ENCODE measurements around the gene AQP2.

The AQP2 gene

GRCh38 chr12:50003595-50003994, 53.1 kb downstream of the AQP2 start:
- POLR2A ChIA-PET, result interaction anchor here (1.2 kb wide), 1 partner anchor 22 kb away, joined by 5 read pairs; the partner anchor contains the start of gene RACGAP1
- Histone ChIP-seq H3K27ac (ENCODE audit: extremely low read depth, low read depth, low read length) (no peak overlapping the region), H3K4me1 (ENCODE audit: control insufficient read depth, insufficient read depth, low read length) (no peaks in the 10 kb centered on the region), H3K4me3 (ENCODE audit: low read depth, low read length) (no peak overlapping the region), H3K36me3 (ENCODE audit: control insufficient read depth in 2 of 2, insufficient read depth in 1 of 2, low read length in 2 of 2) (peaks cover 69 to 89% of the 10 kb centered on the region in 2 experiments), H3K9me3 (ENCODE audit: control insufficient read depth, insufficient read depth, low read depth, low read length) (no peaks in the 10 kb centered on the region)
- 0 out of 2 replicates have a peak, but pooled peaks have one; percentile 12 for TF ChIP-seq PRDM6 (tag by site-specific recombination; IDR thresholded peaks at IDR 0.05)
- no peak for TF ChIP-seq ZBTB21 (tag by site-specific recombination; IDR thresholded peaks at IDR 0.05)
- CTCF ChIA-PET, result interaction anchor here (0.6 to 2.7 kb wide), 5 partner anchors 14 to 136 kb away, joined by 3 to 11 read pairs (median 6); no protein-coding TSS in a partner anchor

GRCh38 chr12:50004696-50005095, 54.2 kb downstream of the AQP2 start:
- Histone ChIP-seq H3K9me3 (ENCODE audit: control insufficient read depth, insufficient read depth, low read depth, low read length) (no peaks in the 10 kb centered on the region), H3K27ac (ENCODE audit: extremely low read depth, low read depth, low read length) (no peak overlapping the region), H3K4me1 (ENCODE audit: control insufficient read depth, insufficient read depth, low read length) (no peaks in the 10 kb centered on the region), H3K36me3 (ENCODE audit: control insufficient read depth in 2 of 2, insufficient read depth in 1 of 2, low read length in 2 of 2) (peaks cover 65 to 87% of the 10 kb centered on the region in 2 experiments), H3K4me3 (ENCODE audit: low read depth, low read length) (no peak overlapping the region)
- ChIA-PET POLR2A (no interaction called here), CTCF (interaction anchor here (0.6 to 2.8 kb wide), 6 partner anchors 34 to 137 kb away, joined by 4 to 11 read pairs (median 8); no protein-coding TSS in a partner anchor)
- no peak for TF ChIP-seq ZSCAN30 (tag by site-specific recombination; IDR thresholded peaks at IDR 0.05)
- TF ChIP-seq ZNF18 (tag by site-specific recombination; IDR thresholded peaks at IDR 0.05), result no peak
- TF ChIP-seq CTCF (tag by site-specific recombination; IDR thresholded peaks at IDR 0.05), result no peak
- TF ChIP-seq ZNF10 (tag by site-specific recombination; IDR thresholded peaks at IDR 0.05), result no peak
- TF ChIP-seq ZBTB11 (tag by site-specific recombination; conservative IDR thresholded peaks at IDR 0.05; ENCODE audit: low read depth), result no peak

- CTCF ChIA-PET, result interaction anchor here (0.6 to 2.8 kb wide), 5 partner anchors 36 to 138 kb away, joined by 4 to 11 read pairs (median 6); no protein-coding TSS in a partner anchor
- Histone ChIP-seq H3K27ac (ENCODE audit: extremely low read depth, low read depth, low read length) (no peak overlapping the region), H3K36me3 (ENCODE audit: control insufficient read depth in 2 of 2, insufficient read depth in 1 of 2, low read length in 2 of 2) (peaks cover 63 to 86% of the 10 kb centered on the region in 2 experiments), H3K9me3 (ENCODE audit: control insufficient read depth, insufficient read depth, low read depth, low read length) (no peaks in the 10 kb centered on the region), H3K4me3 (ENCODE audit: low read depth, low read length) (no peak overlapping the region), H3K4me1 (ENCODE audit: control insufficient read depth, insufficient read depth, low read length) (no peaks in the 10 kb centered on the region)
- POLR2A ChIA-PET, result interaction anchor here (0.6 to 1.5 kb wide), 2 partner anchors 13 to 20 kb away, joined by 3 to 5 read pairs; partner anchors contain the start of gene RACGAP1
- no peak for TF ChIP-seq ZBTB7A (tag by site-specific recombination; IDR thresholded peaks at IDR 0.05; ENCODE audit: low read depth)
- TF ChIP-seq ZNF416 (tag by site-specific recombination; IDR thresholded peaks at IDR 0.05), result no peak
- TF ChIP-seq WT1 (tag by site-specific recombination; IDR thresholded peaks at IDR 0.05), result no peak
- TF ChIP-seq ZNF768 (tag by site-specific recombination; IDR thresholded peaks at IDR 0.05), result no peak
- no peak for TF ChIP-seq SP7 (tag by site-specific recombination; IDR thresholded peaks at IDR 0.05)
- no peak for TF ChIP-seq ZNF513 (tag by site-specific recombination; IDR thresholded peaks at IDR 0.05)
- TF ChIP-seq HOXC10 (CRISPR knock-in tag; IDR thresholded peaks at IDR 0.05), result no peak
- TF ChIP-seq KLF16 (tag by site-specific recombination; IDR thresholded peaks at IDR 0.05), result no peak
- TF ChIP-seq ZNF248 (tag by site-specific recombination; IDR thresholded peaks at IDR 0.05), result no peak
- no peak for TF ChIP-seq ZFP69B (tag by site-specific recombination; IDR thresholded peaks at IDR 0.05)
- no peak for TF ChIP-seq ZNF155 (tag by site-specific recombination; IDR thresholded peaks at IDR 0.05)
Measured at GRCh38 chr12:50005175-50005574, 54.6 kb downstream of the AQP2 start.
